ENCODE results near the gene UTP14C. TPM values are rescaled to one million over a fixed set of nuclear protein-coding genes. Genes with fewer than 3 reads are reported as not detected.

Gene UTP14C
- total and polyA plus RNA-seq, 2 donors (not counting 3 experiments of a cell fraction or from before 2014, with no cell fraction given) = 4.1 to 10.9 TPM

DNA sequence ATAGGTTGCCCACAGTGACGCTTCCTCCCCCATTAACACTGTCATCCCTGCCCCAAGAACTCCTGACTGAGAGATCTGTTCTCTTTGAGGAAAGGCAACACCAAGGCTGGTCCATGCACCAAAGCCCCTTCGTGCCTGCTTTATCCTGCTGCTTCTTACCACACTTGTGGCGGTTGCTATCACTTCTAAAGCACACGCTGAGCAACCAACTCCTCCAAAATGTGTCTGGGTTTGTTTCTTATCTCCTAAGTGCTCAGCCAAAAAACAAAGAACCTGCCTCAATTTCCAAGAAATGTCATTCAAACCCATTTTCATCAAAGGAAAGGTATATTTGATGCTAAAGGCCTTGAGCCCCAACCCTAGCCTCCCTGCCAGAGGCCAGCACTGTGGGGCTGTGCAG is 27.9 kb upstream of the UTP14C start:
- FAIRE-seq = no peak
- dilution Hi-C loops (cut with MboI; ENCODE audit: extremely low pct_ligation_motif_present, low sequenced_read_pairs) = no loop called here

DNA sequence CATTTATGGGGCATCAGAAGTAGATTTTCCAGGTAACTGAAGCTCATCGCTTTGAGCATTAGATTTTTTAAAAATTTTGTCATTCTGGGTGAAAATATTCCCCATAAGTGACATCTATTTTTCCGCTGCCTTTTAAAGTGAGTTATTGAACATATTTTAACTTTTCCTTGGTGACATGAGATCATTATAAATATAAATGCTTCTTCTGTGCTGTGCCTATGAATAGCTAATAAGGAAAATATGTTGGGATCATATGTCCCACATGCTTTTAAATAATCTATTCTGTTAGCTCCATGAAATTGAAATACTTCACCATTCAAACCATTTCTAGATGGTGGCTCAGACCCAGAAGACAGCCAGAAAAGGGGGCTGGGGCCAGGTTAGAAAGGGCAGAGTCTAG is 27.3 kb upstream of the UTP14C start:
- Histone ChIP-seq H3K9me3 (replicated peaks; ENCODE audit: control insufficient read depth, insufficient read depth, low read length) (no peaks in the 10 kb centered on the region), H3K4me1 (ENCODE audit: control insufficient read depth, extremely low read depth, insufficient read depth, low read length) (no peaks in the 10 kb centered on the region), H3K9ac (replicated peaks; ENCODE audit: extremely low read depth, insufficient read depth, low read length) (no peak overlapping the region), H4K20me1 (replicated peaks; ENCODE audit: control insufficient read depth, extremely low read depth, insufficient read depth, low read length) (no peaks in the 10 kb centered on the region), H3K36me3 (ENCODE audit: control insufficient read depth in 2 of 2, extremely low read depth in 1 of 2, insufficient read depth in 2 of 2, low read length in 2 of 2) (no peaks in the 10 kb centered on the region), H3K27ac (ENCODE audit: insufficient read depth, low read depth, low read length) (no peak overlapping the region), H2AFZ (ENCODE audit: low read depth, low read length) (no peak overlapping the region), H3K79me2 (ENCODE audit: control insufficient read depth, insufficient read depth, low read length) (no peaks in the 10 kb centered on the region), H3K27me3 (ENCODE audit: control insufficient read depth in 2 of 2, insufficient read depth in 2 of 2, low read length in 2 of 2) (peaks cover 17 to 19% of the 10 kb centered on the region in 2 experiments), H3K4me2 (ENCODE audit: insufficient read depth, low read length) (no peak overlapping the region), H3K9me1 (replicated peaks; ENCODE audit: control insufficient read depth, extremely low read depth, insufficient read depth, low read length) (no peaks in the 10 kb centered on the region), H3K4me3 (replicated peaks in 1 of 3; ENCODE audit: insufficient read depth in 1 of 3, low read depth in 1 of 3, low read length in 3 of 3) (no peak overlapping the region)
- ChIA-PET CTCF (no interaction called here), POLR2A (no interaction called here)
- dilution Hi-C loops (cut with MboI; ENCODE audit: extremely low pct_ligation_motif_present, low sequenced_read_pairs) = no loop called here
- TF ChIP-seq JUN (IDR thresholded peaks at IDR 0.05; ENCODE audit: borderline replicate concordance, insufficient read depth, insufficient read length, low read depth) = no peak
- TF ChIP-seq EZH2 (IDR thresholded peaks at IDR 0.05; ENCODE audit: borderline replicate concordance, low read depth, low read length, severe bottlenecking) = no peak
- no peak for TF ChIP-seq POLR2AphosphoS5 (IDR thresholded peaks at IDR 0.05; ENCODE audit: insufficient read depth, low read depth, low read length)
- TF ChIP-seq POLR2A (IDR thresholded peaks at IDR 0.05; ENCODE audit: low read depth, low read length) = no peak
- TF ChIP-seq, protein P1, sequence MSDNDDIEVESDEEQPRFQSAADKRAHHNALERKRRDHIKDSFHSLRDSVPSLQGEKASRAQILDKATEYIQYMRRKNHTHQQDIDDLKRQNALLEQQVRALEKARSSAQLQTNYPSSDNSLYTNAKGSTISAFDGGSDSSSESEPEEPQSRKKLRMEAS (IDR thresholded peaks at IDR 0.05; ENCODE audit: insufficient read depth, insufficient read length) = no peak
- no peak for TF ChIP-seq MYC (IDR thresholded peaks at IDR 0.05; ENCODE audit: low read depth, low read length)
- TF ChIP-seq FOS (IDR thresholded peaks at IDR 0.05; ENCODE audit: borderline replicate concordance, insufficient read depth, low read length) = no peak
- TF ChIP-seq, protein P2, sequence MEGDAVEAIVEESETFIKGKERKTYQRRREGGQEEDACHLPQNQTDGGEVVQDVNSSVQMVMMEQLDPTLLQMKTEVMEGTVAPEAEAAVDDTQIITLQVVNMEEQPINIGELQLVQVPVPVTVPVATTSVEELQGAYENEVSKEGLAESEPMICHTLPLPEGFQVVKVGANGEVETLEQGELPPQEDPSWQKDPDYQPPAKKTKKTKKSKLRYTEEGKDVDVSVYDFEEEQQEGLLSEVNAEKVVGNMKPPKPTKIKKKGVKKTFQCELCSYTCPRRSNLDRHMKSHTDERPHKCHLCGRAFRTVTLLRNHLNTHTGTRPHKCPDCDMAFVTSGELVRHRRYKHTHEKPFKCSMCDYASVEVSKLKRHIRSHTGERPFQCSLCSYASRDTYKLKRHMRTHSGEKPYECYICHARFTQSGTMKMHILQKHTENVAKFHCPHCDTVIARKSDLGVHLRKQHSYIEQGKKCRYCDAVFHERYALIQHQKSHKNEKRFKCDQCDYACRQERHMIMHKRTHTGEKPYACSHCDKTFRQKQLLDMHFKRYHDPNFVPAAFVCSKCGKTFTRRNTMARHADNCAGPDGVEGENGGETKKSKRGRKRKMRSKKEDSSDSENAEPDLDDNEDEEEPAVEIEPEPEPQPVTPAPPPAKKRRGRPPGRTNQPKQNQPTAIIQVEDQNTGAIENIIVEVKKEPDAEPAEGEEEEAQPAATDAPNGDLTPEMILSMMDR (IDR thresholded peaks at IDR 0.05; ENCODE audit: extremely low read depth in 1 of 2, insufficient read depth in 1 of 2, low read depth in 1 of 2, low read length in 2 of 2) = no peak
- no TSS peak for BruUV-seq (replicated peaks)
- intact Hi-C loops (cut with micrococcal nuclease) = no loop called here
- no peak for DNase-seq (ENCODE audit: low read depth, low spot score)
- FAIRE-seq = no peak

More for the DNA sequence above, 27.9 kb upstream of the UTP14C start:
- no peak overlapping the region for H3K4me3 ChIP-seq (replicated peaks in 1 of 3; ENCODE audit: insufficient read depth in 1 of 3, low read depth in 1 of 3, low read length in 3 of 3)
- ChIA-PET POLR2A (no interaction called here), CTCF (no interaction called here)
- H3K27me3 ChIP-seq (ENCODE audit: control insufficient read depth in 2 of 2, insufficient read depth in 2 of 2, low read length in 2 of 2) = peaks cover 17 to 19% of the 10 kb centered on the region in 2 experiments
- intact Hi-C loops (cut with micrococcal nuclease) = no loop called here
- no peak for TF ChIP-seq GATA2 (IDR thresholded peaks at IDR 0.05; ENCODE audit: insufficient read depth, insufficient read length, low read depth, low read length)
- TF ChIP-seq EZH2 (IDR thresholded peaks at IDR 0.05; ENCODE audit: borderline replicate concordance, low read depth, low read length, severe bottlenecking) = peak; percentile 42
- no peaks in the 10 kb centered on the region for H3K9me3 ChIP-seq (replicated peaks; ENCODE audit: control insufficient read depth, insufficient read depth, low read length)
- H3K9me1 ChIP-seq (replicated peaks; ENCODE audit: control insufficient read depth, extremely low read depth, insufficient read depth, low read length) = no peaks in the 10 kb centered on the region
- DNase-seq (ENCODE audit: low read depth, low spot score) = no peak
- H4K20me1 ChIP-seq (replicated peaks; ENCODE audit: control insufficient read depth, extremely low read depth, insufficient read depth, low read length) = no peaks in the 10 kb centered on the region
- H3K4me1 ChIP-seq (ENCODE audit: control insufficient read depth, extremely low read depth, insufficient read depth, low read length) = no peaks in the 10 kb centered on the region
- no peaks in the 10 kb centered on the region for H3K79me2 ChIP-seq (ENCODE audit: control insufficient read depth, insufficient read depth, low read length)
- no peaks in the 10 kb centered on the region for H3K36me3 ChIP-seq (ENCODE audit: control insufficient read depth in 2 of 2, extremely low read depth in 1 of 2, insufficient read depth in 2 of 2, low read length in 2 of 2)
- H3K27ac ChIP-seq (ENCODE audit: insufficient read depth, low read depth, low read length) = no peak overlapping the region
- H3K4me2 ChIP-seq (ENCODE audit: insufficient read depth, low read length) = no peak overlapping the region
- H2AFZ ChIP-seq (ENCODE audit: low read depth, low read length) = no peak overlapping the region
- BruUV-seq (replicated peaks) = no TSS peak
- no peak overlapping the region for H3K9ac ChIP-seq (replicated peaks; ENCODE audit: extremely low read depth, insufficient read depth, low read length)

All from endothelial cell of umbilical vein (primary cell).